ENCODE data around the gene TMC6. TPM values are rescaled to one million over a fixed set of nuclear protein-coding genes. Genes with fewer than 3 reads are reported as not detected.

The TMC6 gene
- total and polyA plus RNA-seq, 2 of the 13 experiments (the other 11 are each of a cell fraction or from before 2014, with no cell fraction given): 48.4 to 99.1 TPM

DNA sequence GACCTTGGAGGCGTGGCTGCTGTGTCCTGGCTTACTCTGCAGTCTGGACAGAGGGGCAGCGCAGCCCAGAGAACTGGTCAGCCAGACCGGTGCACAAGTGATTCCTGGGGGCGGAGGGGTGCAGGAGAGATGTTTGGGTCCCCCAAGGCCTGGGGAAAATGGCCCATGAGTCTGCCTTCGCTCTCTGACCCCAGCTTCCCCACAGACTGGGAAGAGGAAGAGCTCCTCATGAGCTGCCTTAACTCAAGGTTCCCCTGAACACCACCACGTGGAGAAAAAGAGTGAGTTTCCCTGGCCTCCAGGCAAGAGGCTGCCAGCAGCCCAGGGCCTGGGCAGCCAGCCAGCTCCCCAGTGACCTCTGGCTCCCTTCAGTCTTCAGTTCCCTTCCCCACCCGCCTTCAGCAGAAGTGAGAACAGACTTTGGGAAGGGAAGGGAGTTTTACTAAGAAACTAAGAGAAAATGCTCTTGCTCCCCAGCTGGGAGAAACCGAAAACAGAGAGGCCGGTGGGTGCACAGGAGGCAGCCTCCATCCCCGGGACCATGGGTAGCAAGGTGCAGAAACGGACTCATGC, 15.7 kb upstream of the TMC6 start (continued):
- TF ChIP-seq, protein P1, sequence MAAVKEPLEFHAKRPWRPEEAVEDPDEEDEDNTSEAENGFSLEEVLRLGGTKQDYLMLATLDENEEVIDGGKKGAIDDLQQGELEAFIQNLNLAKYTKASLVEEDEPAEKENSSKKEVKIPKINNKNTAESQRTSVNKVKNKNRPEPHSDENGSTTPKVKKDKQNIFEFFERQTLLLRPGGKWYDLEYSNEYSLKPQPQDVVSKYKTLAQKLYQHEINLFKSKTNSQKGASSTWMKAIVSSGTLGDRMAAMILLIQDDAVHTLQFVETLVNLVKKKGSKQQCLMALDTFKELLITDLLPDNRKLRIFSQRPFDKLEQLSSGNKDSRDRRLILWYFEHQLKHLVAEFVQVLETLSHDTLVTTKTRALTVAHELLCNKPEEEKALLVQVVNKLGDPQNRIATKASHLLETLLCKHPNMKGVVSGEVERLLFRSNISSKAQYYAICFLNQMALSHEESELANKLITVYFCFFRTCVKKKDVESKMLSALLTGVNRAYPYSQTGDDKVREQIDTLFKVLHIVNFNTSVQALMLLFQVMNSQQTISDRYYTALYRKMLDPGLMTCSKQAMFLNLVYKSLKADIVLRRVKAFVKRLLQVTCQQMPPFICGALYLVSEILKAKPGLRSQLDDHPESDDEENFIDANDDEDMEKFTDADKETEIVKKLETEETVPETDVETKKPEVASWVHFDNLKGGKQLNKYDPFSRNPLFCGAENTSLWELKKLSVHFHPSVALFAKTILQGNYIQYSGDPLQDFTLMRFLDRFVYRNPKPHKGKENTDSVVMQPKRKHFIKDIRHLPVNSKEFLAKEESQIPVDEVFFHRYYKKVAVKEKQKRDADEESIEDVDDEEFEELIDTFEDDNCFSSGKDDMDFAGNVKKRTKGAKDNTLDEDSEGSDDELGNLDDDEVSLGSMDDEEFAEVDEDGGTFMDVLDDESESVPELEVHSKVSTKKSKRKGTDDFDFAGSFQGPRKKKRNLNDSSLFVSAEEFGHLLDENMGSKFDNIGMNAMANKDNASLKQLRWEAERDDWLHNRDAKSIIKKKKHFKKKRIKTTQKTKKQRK (IDR thresholded peaks at IDR 0.05; ENCODE audit: low read length): no peak

DNA sequence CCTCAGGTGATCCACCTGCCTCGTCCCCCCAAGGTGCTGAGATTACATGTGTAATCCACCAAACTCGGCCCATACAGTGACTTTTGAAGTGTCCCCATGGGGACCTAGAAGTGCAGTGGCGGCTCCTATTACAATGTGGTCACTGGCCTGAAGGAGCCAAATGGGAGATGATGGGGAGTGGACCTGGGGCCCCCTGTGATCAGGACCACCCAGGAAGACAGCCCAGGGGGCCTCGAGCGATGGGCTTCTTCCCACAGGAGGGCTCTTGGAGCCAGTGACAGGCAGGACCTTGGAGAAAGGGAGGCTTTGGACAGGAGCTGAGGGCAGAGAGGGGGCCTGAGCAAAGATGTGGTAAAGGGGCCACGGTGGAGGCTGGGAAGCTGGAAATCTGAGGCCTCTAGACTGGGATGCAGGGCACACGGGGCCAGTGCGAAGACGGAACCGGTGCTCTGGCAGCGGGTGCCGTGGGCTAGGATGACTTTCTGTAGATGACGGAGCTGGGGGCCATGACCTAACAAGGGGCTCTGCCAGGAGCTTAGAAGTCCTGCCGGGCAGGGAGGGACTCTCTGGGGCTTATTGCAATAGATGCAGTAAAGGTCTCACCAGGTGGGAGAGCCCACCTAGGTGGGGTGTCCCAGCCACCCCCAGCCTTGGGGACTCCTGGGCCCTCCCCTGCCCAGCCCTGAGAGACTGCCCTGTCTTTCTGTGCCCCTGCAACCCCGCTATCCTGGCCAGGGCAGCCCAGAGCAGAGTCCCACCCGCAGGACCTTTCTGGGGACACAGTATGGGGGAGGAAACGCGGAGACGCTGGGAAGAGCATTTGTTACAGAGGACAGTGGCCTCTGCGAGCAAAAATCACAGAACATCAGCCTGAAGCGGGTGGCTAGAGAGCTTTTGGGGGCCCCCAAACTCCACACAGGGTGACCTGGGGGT, 14.9 kb upstream of the TMC6 start:
- no peak overlapping the region for H2AFZ ChIP-seq (ENCODE audit: low read length)
- WGBS (ENCODE audit: low lambda C conversion rate): 49% methylated on average over 21 of the region's 21 CpGs
- no peak for DNase-seq (ENCODE audit: low spot score)
- no peak overlapping the region for H3K9ac ChIP-seq (ENCODE audit: insufficient read depth, low read depth, low read length)
- H3K4me1 ChIP-seq (ENCODE audit: insufficient read depth, low read length): peaks cover 90% of the 10 kb centered on the region
- H3K9me3 ChIP-seq (ENCODE audit: low read length): no peaks in the 10 kb centered on the region
- BruUV-seq (replicated peaks): no TSS peak
- intact Hi-C loops (cut with micrococcal nuclease; ENCODE audit: unreplicated experiment) (loop anchor here (5.0 kb wide), 2 partner anchors 699 to 784 kb away; partner anchors contain the start of genes TIMP2 and USP36), in situ Hi-C loops (cut with HindIII; ENCODE audit: extremely low pct_ligation_motif_present, low pct_unique_long_range_greater_than_20kb) (no loop called here)
- ChIA-PET POLR2A (interaction anchor here (0.6 to 2.2 kb wide), 6 partner anchors 8 to 234 kb away, joined by 4 to 11 read pairs (median 6); partner anchors contain the start of genes AFMID, SYNGR2 and TK1), CTCF (ENCODE audit: low intra/inter-chr PET ratio, low total read pairs) (no interaction called here)
- FAIRE-seq: no peak
- H3K27me3 ChIP-seq (ENCODE audit: control insufficient read depth in 1 of 2, insufficient read depth in 2 of 2, low read length in 2 of 2): peaks cover 9 to 26% of the 10 kb centered on the region in 2 experiments; a peak in 4 of 5 replicates
- peak overlapping the region in 1 of 3 experiments; percentile 65; a peak in 1 of 6 replicates for H3K4me3 ChIP-seq (replicated peaks in 1 of 3; ENCODE audit: insufficient read depth in 1 of 3, low read depth in 2 of 3, low read length in 3 of 3)
- no peaks in the 10 kb centered on the region for H3K79me2 ChIP-seq (ENCODE audit: insufficient read depth, low read length)
- H3K36me3 ChIP-seq (replicated peaks in 1 of 2; ENCODE audit: control insufficient read depth in 1 of 2, insufficient read depth in 2 of 2, low read length in 2 of 2): no peaks in the 10 kb centered on the region
- no peak overlapping the region for H3K27ac ChIP-seq (ENCODE audit: extremely low read length, insufficient read depth, low read length)
- ATAC-seq: no peak
- TF ChIP-seq NBN (conservative IDR thresholded peaks at IDR 0.05) (no peak), TMF1 (CRISPR knock-in tag; IDR thresholded peaks at IDR 0.05; ENCODE audit: low read depth) (0 out of 2 replicates have a peak, but pooled peaks have one; percentile 40), ZNF790 (CRISPR knock-in tag; IDR thresholded peaks at IDR 0.05; ENCODE audit: borderline replicate concordance) (no peak)
- TF ChIP-seq, protein P2, sequence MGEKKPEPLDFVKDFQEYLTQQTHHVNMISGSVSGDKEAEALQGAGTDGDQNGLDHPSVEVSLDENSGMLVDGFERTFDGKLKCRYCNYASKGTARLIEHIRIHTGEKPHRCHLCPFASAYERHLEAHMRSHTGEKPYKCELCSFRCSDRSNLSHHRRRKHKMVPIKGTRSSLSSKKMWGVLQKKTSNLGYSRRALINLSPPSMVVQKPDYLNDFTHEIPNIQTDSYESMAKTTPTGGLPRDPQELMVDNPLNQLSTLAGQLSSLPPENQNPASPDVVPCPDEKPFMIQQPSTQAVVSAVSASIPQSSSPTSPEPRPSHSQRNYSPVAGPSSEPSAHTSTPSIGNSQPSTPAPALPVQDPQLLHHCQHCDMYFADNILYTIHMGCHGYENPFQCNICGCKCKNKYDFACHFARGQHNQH (CRISPR knock-in tag; IDR thresholded peaks at IDR 0.05): no peak
- H3K4me2 ChIP-seq (ENCODE audit: low read depth, low read length): peak overlapping the region; percentile 78; the same call in 1 of the 2 replicates
- H4K20me1 ChIP-seq (ENCODE audit: insufficient read depth, low read length): no peaks in the 10 kb centered on the region

All from HepG2 (cell line).